HG03066 (cell line): ENCODE results near the gene S100A4.
"Not testable (repeated sequence)": the region's sequence is repeated elsewhere in the genome, so short reads cannot be mapped to it uniquely, and the experiment has no call there.

Experiments
- ATAC-seq: cut with Tn5 transposase; IDR thresholded peaks from one replicate; pipeline ENCODE4 v1.9.1; 2021; ENCODE audit warnings: low read depth; ENCODE audit not compliant: unreplicated experiment

The S100A4 gene

GRCh38 chr1:153568367-153569099 is 22.9 kb upstream of the S100A4 start:
- ATAC-seq, result no peak

GRCh38 chr1:153567621-153568366 is 22.2 kb upstream of the S100A4 start:
- no peak for ATAC-seq

GRCh38 chr1:153566414-153567371 is 21.1 kb upstream of the S100A4 start:
- peak; percentile 42 for ATAC-seq

GRCh38 chr1:153565529-153566374 is 20.1 kb upstream of the S100A4 start, which contains the start of gene S100A2:
Gene S100A2 (minus strand): TSS chr1:153565844. CDS start chr1:153563877, 1,967 bp downstream.
- peak; percentile 16 for ATAC-seq

DNA sequence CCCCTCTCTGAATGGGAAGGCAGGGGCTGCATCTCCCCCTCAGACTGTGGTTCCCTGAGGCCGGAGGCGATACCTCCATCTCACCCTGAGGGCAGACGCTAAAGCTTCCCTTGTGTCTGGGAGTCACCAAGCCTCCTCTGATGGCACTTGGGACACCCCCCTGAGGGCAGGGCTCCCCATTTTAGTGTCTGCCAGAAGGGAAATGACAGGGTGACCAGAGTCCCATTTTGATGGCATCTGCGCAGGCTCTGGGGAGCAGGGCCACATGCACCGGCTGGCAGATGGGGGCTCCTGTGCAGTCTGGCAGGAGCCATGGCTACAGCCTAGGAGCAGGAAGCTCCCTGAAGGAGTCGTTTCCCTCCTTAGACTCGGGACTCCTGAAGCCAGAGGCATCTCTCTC is 18.4 kb upstream of the S100A4 start:
- ATAC-seq, result no peak

DNA sequence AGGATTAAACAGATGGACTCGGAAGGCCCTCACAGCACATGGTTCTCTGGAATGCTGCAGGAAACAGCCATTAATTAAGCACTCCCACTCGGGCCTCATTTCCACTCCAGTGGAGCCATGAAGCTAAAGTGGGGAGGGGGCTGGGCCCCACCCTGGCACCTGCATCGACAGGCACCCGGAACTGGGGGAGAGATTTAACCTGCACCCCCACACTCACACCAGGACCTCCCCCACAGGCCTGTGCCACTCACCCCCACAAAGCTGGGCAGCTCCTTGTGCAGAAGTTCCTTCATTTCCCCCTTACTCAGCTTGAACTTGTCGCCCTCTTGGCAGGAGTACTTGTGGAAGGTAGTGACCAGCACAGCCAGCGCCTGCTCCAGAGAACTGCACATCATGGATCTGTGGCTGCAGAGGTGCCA is 17.9 kb upstream of the S100A4 start:
- no peak for ATAC-seq

DNA sequence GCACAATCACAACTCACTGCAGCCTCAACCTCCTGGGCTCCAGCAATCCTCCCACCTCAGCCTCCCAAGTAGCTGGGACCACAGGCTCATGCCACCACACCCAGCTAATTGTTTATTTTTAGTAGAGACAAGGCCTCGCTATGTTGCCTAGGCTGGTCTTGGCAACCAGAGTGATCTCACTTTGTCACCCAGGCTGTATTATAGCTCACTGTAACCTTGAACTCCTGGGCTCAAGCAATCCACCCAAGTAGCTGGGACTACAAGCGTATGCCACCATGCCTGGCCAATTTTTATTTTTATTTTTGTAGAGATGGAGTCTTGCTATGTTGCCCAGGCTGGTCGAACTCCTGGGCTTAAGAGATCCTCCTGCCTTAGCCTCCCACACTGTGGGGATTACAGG is 16.4 kb upstream of the S100A4 start:
- not testable (repeated sequence) for ATAC-seq

DNA sequence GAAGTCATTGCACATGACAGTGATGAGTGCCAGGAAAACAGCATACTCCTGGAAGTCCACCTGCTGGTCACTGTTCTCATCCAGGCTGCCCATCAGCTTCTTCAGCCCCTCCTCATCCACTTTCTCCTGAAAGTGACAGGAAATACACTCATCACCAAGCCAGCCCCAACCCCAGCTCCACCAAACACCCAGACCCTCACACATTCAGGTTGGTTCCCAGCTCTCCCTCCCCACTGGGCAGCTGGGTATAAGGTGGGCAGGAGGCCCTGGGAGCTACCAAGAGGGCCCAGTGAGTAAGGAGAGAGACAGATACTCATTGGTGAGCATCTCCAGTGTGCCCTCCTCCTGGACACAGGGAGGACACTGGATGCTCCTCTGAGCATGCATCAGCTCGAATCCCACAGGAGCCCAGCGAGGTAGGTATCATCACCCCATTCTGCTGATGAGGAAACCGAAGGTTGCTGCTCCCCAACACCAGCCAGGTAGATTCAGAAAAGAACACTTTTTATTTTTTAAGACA is 15.9 kb upstream of the S100A4 start:
- no peak for ATAC-seq

GRCh38 chr1:153560771-153561465 is 15.3 kb upstream of the S100A4 start:
- ATAC-seq, result no peak

GRCh38 chr1:153560241-153560640 is 14.6 kb upstream of the S100A4 start:
- ATAC-seq, result no peak

DNA sequence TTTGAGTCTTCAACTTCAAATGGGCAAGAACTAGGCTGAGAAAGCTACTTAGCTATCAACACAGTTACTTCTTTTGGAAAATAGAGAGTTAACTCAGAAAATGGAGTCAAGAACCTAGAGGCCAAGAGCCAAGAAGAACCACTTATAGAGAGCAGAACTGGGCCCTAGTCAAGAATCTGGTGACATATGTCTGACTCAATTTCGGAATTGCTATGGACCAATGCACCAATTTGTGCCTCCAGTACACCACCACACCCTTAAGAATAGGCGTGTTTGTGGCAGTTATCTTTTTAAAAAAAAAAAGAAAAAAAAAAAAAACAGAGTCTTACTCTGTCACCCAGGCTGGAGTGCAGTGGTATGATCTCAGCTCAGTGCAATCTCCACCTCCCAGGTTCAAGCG is 12.3 kb upstream of the S100A4 start:
- no peak for ATAC-seq

DNA sequence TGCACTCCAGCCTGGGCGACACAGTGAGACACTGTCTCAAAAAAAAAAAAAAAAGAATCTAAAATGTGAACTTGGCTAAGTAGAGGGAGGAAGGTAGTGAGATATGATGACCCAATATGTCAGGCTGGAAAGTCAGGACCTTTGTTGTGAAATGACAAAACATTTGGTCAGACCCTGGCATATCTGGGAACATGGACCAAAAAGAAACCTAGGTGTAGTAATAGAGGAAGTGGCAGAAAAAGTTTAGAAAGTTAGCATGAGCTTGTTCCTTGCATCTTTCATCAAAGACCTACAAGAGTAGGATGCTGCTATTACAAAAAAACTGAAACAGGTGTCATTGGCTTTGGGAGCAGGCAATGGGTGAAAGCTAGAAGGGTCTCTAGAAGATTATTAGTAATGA is 10.7 kb upstream of the S100A4 start:
- no peak for ATAC-seq

GRCh38 chr1:153553830-153554541 is 8.4 kb upstream of the S100A4 start:
- ATAC-seq, result no peak

DNA sequence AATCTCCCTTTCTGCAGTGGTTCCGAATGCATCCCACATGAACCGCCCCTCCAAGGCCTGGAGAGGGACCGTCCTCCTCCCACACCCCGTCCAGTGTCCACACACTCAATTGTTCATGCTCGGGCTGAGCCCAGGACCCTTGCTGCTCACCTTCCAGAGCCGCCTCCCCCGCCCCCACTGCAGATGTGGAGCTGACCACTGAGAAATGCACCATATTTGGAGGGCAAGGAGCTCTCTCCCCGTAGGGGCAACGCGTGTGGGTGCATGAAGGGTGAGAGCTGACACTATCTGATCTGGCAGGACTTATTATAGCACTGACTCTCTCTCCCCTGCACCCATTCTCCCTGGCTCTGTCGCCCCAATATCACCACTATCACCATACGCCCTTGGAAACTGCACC is 7.5 kb upstream of the S100A4 start:
- ATAC-seq, result no peak

GRCh38 chr1:153552335-153552734 is 6.7 kb upstream of the S100A4 start:
- no peak for ATAC-seq

- ATAC-seq, result no peak
These were observed 5.4 kb upstream of the S100A4 start for GRCh38 chr1:153550827-153551500.

- no peak for ATAC-seq
These were observed 4.8 kb upstream of the S100A4 start for GRCh38 chr1:153550398-153550758.
